NK-92 (cell line): ENCODE measurements around the gene PPIL1.

ENCODE experiments used
- DNase-seq: peaks from one replicate; lab custom pipeline; 2025; ENCODE audit not compliant: unreplicated experiment; lab: John Stamatoyannopoulos, UW

Gene PPIL1

GRCh38 chr6:36836111-36837021 is 38.2 kb downstream of the PPIL1 start:
- DNase-seq: no peak

- no peak for DNase-seq
Observed at GRCh38 chr6:36834576-36835341, 39.8 kb downstream of the PPIL1 start.

- no peak for DNase-seq
Observed at GRCh38 chr6:36833182-36833789, 41.3 kb downstream of the PPIL1 start.

- no peak for DNase-seq
Observed at GRCh38 chr6:36832313-36832712, 42.3 kb downstream of the PPIL1 start.

- no peak for DNase-seq
Observed at GRCh38 chr6:36830577-36830976, 44.0 kb downstream of the PPIL1 start.

- no peak for DNase-seq
Observed at GRCh38 chr6:36829919-36830544, 44.6 kb downstream of the PPIL1 start.

GRCh38 chr6:36827261-36828079 is 47.1 kb downstream of the PPIL1 start:
- no peak for DNase-seq

GRCh38 chr6:36826520-36827227 is 47.9 kb downstream of the PPIL1 start:
- DNase-seq: no peak

- DNase-seq: no peak
Observed at GRCh38 chr6:36825994-36826393, 48.6 kb downstream of the PPIL1 start.

- DNase-seq: no peak
Observed at GRCh38 chr6:36825452-36825851, 49.2 kb downstream of the PPIL1 start.

- no peak for DNase-seq
Observed at GRCh38 chr6:36824253-36824652, 50.4 kb downstream of the PPIL1 start.

GRCh38 chr6:36823421-36824096 is 51.0 kb downstream of the PPIL1 start:
- DNase-seq: no peak

GRCh38 chr6:36822506-36823269 is 51.9 kb downstream of the PPIL1 start:
- DNase-seq: no peak

- no peak for DNase-seq
Observed at GRCh38 chr6:36821581-36822335, 52.8 kb downstream of the PPIL1 start.

GRCh38 chr6:36820700-36821580 is 53.7 kb downstream of the PPIL1 start:
- no peak for DNase-seq

- DNase-seq: no peak
Observed at GRCh38 chr6:36818756-36819155, 55.8 kb downstream of the PPIL1 start.

- DNase-seq: no peak
Observed at GRCh38 chr6:36817847-36818246, 56.8 kb downstream of the PPIL1 start.
